Stimulated activated CD8-positive, alpha-beta memory T cell treated with anti-CD3 and anti-CD28 coated beads, Interleukin-7, amount 100 ng/mL, for 24 hours (primary cell): ENCODE data around the gene TMEM163.
"Not testable (repeated sequence)": the region's sequence is repeated elsewhere in the genome, so short reads cannot be mapped to it uniquely, and the experiment has no call there.

ENCODE experiments used
- DNase-seq: peaks from one replicate; pipeline ENCODE4 v3.0.0-alpha.2; 2020; ENCODE audit warnings: low read depth

Gene TMEM163

GRCh38 chr2:134482766-134483340 is 235.9 kb downstream of the TMEM163 start:
- DNase-seq: no peak

DNA sequence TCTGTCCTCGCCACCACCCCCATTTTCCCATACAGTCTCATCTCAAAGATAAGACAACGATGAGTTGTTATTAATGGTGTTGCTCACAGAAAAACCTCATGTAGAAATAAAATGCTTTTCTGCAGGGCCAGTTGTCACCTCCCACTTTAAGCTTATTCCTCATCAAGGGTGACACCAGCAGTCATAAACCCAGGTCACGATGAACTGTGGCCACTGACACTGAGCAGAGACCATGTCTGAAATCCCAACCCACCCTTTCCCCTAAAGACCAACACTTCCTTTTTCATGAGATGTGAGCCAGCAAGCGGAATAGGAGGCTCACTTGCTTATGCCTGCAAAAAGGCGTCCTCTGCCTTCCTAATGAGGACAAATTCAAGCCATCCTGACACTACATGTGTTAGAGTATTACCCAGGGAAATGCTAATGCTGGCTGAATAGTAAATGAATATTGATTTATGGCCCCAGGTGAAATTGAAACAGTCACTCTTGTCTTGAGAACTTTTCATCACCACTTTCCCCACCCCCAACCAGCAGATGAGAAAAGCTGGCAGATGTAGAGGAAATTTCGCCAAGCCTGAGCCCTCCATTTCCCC is 236.6 kb downstream of the TMEM163 start:
- DNase-seq: no peak

DNA sequence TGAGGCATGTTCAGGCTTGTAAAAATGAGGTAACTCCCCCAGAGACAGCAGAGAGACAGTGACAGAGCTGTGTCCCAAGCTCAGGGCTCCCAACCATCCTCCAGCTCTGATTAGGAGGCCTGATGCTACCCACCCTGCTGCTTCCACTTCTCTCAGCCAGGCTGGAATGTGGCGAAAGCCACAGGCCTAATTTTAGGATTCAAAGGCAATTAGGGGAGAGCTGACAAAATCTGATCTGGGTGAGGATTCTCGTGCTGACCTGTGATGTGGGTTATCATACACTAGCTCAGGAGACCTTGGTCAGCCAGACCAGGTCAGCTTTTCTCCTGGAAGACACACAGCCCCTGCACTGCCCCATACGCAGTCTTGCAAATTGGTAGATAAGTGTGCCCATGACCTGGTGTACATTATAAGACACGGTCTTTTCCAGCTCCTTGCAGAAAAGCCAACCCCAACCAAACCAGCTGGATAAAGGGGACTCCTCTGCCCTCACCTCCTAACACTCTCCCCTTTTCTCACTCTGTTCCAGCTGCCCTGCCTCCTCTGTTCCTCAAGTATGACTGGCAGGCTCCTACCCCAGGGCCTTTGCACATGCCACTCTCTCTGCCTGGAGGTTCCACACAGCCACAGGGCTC is 239.0 kb downstream of the TMEM163 start:
- no peak for DNase-seq

DNA sequence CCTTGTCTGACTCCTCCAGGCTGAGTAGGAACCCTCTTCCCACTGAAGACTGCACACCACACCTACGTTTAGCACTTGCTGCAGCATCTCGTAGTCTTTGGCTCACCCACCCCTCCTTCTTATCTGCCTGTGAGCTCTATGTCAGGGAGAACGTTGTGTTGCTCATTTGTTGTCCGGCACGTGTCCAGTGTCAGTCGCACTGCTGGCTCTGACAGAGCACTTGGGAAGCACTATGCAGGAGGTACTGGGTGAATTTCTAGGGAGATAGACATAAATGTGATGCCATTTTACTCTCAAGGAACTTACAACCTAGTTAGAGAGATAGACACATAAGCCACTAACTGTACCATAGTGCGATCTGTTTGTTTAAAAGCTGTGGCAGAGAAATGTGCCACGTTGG is 241.8 kb downstream of the TMEM163 start:
- DNase-seq: not testable (repeated sequence)

DNA sequence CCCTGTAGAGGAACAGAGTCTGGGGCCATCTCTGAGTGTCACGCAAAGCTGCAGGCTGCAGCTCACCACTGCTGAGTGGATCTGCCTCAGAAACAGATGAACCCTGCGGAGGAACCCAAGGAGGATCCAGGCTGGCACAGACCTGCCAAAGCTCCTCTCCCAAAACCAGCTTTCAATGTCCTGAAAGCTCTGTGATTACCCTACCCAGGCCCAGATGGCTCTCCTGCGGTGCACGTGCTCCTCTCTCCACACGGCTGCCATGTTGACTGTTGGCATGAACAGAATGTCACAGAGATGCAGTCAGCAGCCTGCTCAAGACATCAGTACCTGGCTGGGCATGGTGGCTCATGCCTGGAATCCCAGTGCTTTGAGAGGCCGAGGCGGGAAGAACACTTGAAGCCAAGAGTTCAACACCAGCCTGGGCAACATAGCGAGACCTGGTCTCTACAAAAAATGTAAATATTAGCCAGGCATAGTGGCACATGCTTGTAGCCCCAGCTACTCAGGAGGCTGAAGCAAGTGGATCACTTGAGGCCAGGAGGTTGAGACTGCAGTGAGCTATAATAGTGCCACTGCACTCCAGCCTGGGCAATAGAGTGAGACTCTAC is 248.1 kb downstream of the TMEM163 start:
- no peak for DNase-seq

DNA sequence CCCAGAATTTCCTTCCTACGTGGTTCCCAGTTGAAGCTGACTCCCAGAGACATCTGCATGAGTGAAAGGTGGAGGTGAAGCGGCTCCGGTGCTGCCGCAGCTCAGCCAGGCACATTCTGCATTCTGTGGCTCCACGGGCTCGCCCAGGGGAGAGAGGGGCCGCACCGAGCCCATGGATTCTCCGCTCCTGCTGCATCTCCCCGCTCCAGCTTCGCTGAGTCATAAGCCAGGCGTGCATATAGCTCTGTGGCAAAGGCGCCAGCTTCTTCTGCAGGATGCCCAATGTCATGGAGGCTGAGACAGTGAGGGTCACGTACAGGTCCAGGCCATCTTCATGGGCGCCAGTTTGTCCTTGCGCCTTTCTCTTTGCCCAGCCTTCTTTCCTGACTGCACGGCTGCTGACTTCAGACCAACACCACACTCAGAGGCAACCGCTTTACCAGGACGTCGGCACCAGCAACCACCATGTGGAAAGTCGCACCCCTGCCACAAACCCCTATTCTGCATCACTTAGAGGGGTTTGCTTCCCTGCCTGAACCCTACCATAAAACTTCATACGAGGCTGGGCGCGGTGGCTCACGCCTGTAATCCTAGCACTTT is 249.2 kb downstream of the TMEM163 start:
- no peak for DNase-seq

GRCh38 chr2:134468776-134469175 is 250.0 kb downstream of the TMEM163 start:
- DNase-seq: no peak

DNA sequence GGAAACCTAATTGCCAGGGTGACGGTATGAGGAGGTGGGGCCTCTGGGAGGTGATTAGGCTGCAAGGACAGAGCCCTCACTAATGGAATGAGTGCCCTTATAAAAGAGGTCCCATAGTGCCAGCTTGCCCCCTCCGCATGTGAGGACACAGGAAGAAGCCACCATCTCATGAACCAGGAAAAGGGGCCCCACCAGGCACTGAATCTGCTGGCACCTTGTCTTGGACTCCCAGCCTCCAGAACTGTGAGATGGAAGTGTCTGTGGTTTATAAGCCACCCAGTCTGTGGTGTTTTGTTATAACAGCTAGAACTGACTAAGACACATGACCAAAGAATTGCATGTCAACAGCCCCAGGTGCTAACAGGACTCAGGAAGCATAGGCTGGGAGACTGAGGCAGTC is 250.6 kb downstream of the TMEM163 start:
- DNase-seq: no peak

DNA sequence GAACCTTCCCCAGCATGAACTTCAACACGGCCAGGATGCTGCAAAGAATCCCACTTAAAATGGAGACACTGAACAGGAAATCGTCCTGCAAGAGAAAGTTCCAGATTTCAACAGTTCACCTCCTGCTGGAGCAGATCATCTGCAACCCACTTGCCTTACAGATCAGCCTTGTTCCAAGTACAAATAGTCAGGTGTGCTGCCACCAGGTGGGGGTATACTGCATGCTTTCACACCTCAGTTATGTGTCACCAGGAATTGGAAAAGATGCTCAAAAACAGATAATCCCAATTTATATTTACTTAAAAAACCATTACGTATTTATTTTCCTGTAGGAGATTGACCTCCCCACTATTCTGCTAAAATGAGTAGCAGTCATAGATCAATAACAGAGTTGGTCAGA is 252.7 kb downstream of the TMEM163 start:
- no peak for DNase-seq

- no peak for DNase-seq
These were observed 253.3 kb downstream of the TMEM163 start for GRCh38 chr2:134465228-134466105.

DNA sequence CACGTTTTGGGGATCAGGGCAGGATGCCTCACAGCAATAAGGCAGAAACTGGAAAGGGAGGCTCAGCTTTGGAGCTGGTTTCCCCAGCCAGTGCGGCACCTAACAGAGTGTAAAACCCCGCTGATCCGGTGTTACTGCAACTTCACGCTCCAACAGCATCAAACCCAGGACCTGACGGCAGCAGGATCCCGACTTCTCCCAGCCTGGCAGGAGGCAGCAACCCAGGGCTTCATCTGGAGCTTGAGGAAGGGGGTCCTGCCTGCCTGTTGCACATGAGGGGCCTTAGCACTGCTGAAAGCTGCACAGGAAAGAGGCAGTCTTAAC is 255.1 kb downstream of the TMEM163 start:
- no peak for DNase-seq

DNA sequence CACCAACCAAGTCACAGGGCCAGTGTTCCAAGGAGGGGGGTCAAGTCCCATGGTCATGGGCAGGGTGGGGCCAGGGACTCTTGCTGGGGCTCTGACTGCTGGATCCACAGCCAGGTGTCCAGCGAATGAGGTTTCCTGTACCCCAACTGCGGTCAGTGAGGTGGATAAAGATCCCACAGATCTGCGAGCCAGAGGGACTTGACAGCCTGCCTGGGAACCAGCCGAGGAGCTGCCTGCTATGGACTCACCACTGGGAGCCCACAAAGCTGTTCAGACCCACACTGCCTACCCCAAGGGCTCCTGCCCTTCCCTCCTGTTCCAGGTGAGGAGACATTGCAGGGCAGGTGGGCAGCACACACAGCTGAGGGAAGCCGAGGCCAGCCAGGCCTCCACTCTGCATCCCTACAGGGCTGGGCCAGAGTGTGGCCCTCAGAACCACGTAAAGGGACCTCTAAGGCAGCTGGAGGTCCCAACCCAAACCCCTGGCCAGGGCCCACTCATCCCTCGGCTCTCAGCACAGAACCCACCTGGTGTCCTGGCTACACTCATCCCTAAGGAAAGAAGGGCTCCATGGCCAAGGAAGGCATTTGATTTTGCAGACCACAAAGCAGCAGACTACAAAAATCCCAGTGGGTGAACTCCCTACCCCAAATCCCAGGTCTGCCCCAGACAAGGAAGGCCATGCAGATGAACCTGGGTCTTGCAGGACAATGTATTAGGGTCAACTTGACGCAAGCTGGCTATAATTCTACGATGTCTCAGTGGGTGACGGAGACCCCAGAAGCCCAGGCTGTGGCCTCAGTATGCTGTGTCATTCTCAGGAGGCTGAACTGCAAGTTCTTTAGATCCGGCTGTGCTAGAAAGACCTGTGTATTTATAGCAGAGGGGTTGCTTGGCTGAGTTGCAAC is 255.8 kb downstream of the TMEM163 start:
- DNase-seq: no peak

DNA sequence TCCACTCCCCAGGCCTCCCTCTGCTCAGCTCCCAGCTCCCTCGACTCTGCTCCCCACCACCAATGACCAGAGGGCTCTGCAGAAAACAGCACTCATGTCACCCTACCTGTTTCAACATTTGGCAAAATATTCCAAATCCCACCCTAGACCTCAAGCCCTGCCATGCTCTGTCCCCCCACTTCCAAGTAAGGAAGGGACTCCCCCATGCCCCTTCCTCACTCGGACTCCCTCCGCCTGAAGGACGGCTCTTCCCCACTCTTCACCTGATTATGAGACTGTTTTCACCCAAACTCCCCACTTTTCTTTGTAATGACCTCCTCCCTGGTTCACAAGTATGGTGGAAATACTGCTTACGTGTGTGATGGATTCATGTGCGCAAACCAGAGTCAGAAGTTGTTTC is 256.5 kb downstream of the TMEM163 start:
- DNase-seq: no peak

GRCh38 chr2:134461511-134461910 is 257.3 kb downstream of the TMEM163 start:
- no peak for DNase-seq

DNA sequence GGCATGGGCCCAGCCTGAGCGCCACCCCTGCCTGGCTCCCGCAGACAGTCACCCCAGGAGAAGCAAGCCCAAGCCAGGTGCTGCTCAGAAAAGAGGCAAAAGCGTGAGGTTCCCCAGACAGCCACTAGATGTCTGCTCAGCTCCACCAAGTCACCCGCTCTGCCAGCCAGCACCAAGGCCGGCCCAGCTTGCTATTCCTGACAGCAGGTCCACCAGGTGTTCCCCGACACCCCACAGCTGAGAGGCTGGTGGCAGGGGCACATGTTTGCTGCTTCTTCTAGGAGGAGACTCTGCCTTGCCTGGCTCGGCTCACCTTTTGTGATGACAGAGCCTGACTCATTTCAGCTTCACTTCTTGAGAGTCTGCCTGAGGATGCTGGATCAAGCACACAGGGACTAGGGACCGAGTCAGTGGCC is 258.2 kb downstream of the TMEM163 start:
- DNase-seq: no peak

- no peak for DNase-seq
These were observed 258.9 kb downstream of the TMEM163 start for GRCh38 chr2:134459706-134460406.

GRCh38 chr2:134458950-134459349 is 259.9 kb downstream of the TMEM163 start:
- DNase-seq: no peak

DNA sequence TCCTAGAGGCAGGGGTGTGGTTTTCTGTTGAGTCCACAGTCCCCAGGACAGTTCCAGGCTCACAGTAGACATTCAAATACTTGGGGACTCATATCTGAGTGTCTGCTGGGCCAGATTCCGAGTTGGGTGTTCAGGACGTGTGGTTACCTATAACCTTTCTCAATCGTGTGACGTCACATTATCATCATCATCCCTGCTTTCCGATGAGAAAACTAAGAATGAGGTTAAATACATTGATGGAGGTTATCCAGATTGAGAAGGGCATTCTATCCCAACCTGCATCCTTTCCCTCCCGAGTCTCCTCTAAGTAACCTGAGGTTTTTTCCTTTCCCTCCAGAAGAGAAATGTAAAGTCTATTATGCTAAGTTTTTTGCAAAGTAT is 260.3 kb downstream of the TMEM163 start:
- DNase-seq: no peak

DNA sequence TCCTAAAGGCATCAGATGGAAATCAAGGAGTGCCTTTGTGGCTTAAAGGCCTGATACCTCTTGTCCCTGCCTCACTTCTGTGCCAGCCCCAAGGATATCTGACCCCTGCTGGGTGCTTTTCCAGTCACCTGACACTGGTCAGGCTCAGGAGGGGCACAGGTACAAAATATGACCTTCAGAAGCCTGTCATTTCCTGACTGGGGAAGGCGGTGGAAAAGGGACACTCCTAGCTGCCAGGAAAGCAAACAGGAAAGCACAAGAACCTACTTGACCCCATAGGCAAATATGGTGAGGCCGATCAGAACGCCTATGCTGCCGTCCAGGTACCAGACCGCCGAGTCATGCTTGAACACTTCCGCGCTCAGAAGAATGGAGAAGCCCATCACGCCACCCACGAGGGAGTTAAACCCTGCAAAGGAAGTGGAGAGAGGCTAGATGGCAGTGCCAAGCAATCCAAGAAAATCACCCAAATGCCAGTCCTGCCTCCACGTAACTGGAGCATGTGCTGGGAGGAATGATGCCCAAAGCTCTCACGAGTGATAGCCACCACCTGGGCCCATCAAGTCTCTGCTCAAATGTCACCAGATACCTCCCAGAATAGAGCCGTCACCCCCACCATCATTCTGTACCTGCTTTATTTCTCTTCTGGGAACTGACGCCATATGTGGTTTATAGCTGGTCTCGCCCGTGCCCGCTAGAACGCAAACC is 260.9 kb downstream of the TMEM163 start:
- DNase-seq: no peak

- no peak for DNase-seq
These were observed 261.4 kb downstream of the TMEM163 start for GRCh38 chr2:134457353-134457752.
